ENCODE results near the gene HEXIM1. TPM values are rescaled to one million over a fixed set of nuclear protein-coding genes. Genes with fewer than 3 reads are reported as not detected.
A peak's percentile ranks its signal among the peaks of the same experiment; 100 is the strongest.
"Not testable (repeated sequence)": the region's sequence is repeated elsewhere in the genome, so short reads cannot be mapped to it uniquely, and the experiment has no call there.

The HEXIM1 gene
- total RNA-seq, 1 donor from 2014 or later: 20.3 TPM

DNA sequence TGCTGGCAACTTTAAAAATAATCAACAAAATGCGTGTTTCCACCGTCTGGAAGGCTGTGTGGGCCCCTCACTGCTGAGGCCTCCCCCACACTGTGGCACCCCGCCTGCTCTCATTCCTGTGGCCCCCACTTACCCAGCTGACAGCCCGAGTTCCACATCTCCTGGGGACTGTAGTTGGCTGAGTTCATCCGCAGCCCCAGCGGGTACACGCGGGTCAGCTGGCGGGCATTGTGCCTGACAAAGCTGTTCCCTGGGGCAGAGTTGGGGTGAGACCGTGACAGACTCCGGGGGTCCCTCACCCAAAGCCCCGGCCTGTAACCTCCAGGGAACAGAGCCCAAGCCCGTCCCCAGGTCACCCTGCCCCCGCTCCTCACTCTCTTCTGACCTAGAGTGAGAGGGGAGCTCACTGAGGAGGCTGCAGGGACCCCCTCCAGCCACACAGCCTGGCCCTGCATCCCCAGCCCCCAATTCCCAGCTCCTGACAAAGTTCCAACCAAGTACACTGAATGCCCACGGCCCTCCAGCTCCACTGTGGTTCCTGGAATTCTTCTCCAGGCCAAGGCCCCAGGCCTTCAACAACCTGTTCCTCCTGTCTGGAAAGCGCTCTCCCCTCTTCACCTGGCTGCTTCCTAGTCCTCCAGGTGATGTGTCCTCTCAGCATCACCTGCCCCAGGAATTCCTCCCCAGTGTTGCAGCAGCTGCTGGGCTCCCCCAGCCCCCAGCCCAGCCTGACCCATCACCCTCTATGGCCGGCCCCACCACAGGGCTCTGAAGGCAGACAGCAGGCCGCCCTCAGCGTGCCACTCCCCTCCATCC is 34.0 kb upstream of the HEXIM1 start:
- DNase-seq: no peak

DNA sequence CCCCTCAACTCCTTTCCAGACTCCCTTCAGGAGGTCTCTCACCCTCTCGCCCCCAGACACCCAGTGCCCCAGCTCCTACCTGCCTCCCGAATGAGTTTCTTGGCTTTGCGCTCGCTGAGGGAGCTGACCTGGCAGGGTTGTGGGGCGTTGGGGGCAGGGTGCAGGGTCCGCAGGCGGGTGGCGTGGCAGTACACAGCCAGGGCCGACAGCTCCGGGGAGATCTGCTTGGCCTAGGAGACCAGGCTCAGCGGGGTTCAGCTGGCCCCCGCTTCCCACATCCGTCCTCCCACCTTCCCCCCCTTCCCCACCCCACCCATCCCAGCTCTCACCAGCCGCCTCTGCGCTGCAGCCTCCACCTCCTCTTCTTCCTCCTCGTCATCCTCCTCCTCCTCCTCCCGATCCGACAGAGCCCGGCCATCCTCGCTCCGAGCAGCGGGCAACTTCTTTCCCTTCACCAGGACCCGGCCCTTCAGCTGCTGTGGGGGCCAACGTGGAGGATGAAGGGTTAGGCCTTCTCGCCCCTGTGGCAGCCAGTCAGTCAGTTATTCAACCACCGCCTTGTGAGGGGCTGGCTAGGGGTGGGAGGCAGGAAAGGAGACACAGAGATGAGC is 33.2 kb upstream of the HEXIM1 start:
- no peak for DNase-seq

DNA sequence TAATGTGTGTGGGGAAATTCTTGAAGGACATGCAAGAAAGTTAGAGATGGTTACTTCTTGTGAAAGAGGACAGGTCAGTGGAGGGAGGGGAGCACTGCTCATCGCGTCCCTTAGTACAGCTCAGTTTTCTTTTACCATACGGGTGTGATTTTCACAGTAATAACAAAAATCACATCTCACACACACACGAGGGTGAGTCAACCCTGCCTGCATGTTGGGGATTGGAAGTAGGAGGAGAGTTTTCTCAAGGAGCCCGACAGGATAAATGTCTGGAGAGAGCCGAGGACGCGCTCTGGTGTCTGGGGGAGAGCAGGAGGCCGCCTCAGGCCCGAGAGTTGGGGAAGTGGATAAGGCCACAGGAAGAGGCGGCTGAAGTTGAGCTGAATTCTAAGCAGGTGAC is 32.4 kb upstream of the HEXIM1 start:
- no peak for DNase-seq

DNA sequence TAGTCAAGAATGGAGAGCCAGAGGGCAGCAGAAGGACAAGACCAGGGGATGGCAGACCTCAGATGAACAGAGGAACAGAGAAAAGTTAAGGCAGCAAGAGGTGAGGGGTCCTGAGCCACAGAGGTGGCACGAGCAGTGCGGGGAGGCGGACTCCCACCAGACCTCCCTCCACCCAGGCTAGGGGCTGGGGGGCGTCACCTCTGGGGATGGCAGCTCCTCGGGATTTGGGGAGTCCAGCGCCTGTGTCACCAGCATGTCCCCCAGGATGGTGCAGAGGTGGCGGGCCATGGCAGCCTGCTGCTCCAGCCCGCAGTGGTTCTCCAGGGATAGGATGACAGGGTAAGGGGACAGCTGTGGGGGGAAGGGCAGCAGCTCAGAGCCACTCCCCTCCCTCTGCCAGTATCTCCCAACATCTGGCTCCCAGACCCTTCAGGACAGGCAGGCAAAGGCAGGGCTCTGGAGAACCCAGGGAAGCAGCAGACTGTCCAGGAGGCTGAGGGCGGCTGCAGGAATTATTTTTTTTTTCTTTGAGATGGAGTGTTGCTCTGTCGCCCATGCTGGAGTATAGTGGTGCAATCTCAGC is 31.8 kb upstream of the HEXIM1 start:
- no peak for DNase-seq

DNA sequence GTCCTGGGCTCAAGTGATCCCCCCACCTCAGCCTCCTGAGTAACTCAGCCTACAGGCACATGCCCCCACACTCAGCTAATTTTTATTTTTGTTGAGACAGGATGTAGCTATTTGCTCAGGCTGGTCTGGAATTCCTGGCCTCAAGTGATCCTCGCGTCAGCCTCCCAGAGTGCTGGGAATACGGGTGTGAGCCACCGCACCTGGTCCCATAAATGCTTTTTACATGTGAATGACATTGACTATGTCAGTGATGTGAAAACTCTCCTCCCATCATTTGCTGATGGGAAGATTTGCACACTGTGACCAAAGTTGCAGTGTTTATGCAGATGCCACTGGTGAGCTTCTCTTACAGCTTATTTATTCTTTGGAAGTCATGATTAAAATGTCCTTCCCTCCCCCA is 30.9 kb upstream of the HEXIM1 start:
- no peak for DNase-seq

DNA sequence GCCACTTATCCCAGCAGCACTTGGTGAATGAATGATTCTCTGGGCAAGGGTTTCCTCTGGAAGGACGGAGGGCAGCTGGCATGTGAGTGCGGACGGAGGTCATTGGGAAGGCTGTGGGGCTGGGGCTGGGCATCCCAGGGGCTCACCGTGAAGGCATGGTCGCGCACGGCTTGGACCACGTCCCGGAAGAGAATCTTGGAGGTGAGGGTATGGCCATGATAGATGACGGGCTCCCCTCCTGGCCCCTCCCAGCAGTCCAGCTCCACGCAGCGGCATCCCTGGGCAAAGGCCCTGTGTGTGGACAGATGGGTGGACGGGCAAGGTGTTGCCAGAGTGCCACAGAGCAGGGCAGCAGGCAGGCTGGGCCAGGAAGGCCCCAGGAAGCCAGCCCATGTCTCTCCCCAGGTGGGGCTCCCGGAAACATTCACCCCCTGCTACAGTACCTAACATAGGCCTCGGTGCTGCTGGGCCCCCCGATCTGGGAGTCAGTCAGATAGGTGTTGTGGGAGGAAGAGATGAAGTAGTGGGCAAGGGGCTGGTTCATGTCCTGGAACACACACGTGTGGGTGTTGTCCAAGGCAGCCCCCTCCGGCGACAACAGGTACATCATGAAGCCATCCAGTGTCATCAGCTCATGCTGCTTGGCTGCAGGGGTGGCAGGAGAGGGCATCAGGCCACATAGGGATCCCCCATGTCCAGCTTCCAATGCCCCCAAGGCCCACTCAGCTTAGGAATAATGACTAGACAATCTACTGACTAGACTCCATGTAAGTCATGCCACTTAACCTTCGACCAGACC is 30.2 kb upstream of the HEXIM1 start:
- no peak for DNase-seq

DNA sequence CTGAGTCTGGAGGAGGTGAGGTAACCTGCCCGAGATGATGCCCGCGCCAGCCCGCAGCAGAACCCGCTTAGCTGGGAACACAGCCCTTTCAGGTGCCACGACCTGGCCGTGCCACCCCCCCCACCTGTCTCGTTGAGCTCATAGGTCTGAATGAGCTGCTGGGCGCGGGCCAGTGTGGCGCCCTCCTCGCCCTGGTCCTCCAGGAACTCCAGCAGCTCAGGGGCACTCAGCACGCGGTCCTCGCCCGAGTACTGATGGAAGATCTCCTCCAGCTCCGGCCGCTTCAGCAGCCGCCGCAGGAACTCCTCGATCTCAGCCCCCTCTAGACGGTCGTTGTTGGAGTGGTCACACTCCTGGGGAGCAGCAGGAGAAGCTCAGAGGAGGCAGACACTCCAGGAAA is 29.6 kb upstream of the HEXIM1 start:
- DNase-seq: no peak

DNA sequence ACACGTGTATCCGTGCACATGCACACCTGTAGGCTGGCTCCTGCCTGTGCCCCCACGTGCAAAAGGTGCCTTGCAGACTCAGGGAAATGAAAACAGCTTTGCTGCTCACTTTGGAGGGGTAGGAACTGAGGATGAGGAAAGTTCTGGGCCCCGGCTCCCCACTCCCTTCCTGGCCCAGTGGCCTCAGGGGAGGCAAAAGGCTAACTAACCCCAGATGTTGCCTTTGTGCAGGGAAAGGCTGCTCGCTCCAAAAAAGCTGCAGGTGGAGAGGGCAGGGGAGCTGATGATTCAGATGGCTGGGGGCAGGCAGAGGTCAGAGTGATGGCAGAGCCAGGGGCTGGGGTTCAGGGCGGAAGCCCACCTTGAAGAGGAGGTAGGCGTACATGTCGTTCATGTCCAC is 28.3 kb upstream of the HEXIM1 start:
- no peak for DNase-seq

DNA sequence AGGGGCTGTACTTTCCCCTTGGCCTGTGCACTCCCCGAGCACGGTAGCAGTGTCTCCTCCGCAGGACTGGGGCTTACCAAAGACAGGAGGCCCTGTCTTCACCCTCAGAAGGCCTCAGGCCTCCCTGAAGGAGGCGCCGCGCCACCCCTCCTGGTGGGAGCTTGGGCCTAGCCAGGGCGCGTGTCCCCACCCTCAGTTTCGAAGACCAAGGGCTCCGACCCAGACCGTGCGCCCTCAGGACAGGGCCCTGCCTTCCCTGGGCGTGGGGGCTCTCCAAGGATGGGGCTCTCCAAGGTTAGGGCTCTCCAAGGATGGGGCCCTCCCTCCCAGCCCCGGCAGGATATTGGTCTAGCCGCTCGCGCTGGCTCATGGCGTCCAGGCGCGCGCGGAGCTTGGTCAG is 27.7 kb upstream of the HEXIM1 start:
- no peak for DNase-seq

DNA sequence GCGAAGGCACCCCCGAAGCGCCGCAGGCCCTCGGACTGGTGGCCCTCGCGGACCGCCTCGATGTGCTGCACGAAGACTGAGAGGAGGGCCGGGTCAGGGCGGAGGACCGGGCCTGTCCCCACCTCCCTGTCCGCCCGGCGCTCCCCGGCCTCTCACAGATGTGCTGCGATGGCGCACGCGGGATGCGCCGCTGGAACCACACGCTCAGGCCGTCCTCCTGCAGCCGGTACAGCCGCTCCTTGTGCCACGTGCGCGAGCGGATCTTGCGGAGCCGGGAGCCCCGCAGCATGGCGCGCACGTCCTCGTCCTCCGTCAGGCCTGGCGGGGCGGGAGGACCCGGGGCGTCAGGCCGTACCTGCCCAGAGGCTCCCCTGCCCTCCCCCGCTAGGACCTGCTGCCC is 27.2 kb upstream of the HEXIM1 start:
- no peak for DNase-seq

DNA sequence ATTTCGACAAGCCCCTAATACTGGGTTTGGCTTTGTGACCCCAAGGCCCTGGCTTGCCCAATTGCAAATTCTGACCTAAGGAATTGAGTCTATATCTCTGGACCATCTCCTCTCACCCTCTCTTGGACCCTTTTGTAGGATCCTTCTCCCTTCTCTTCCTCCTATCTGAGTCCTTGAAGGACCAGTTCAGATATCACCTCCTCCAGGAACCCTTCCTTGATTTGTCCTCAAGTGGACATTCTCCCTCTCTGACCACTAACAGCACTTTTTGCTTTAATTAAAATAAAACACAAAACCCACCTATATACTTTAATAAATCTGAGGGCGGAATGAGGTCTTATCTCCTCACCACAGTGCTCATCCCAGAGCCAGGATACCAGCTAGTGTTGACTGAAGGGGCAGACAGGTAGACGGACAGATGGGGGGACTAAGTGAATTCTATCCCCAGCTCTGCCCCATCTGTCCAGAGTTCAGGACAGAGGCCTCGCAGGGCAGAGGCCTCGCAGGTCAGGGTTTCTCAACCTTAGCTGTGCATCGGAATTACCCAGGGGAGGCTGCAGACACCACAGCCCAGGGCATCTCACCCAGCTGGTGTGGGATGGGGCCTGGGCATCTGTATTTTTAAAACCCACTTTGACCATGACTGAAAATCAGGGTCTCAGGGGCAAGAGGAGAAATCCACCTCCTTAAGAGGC is 25.1 kb upstream of the HEXIM1 start:
- DNase-seq: no peak

DNA sequence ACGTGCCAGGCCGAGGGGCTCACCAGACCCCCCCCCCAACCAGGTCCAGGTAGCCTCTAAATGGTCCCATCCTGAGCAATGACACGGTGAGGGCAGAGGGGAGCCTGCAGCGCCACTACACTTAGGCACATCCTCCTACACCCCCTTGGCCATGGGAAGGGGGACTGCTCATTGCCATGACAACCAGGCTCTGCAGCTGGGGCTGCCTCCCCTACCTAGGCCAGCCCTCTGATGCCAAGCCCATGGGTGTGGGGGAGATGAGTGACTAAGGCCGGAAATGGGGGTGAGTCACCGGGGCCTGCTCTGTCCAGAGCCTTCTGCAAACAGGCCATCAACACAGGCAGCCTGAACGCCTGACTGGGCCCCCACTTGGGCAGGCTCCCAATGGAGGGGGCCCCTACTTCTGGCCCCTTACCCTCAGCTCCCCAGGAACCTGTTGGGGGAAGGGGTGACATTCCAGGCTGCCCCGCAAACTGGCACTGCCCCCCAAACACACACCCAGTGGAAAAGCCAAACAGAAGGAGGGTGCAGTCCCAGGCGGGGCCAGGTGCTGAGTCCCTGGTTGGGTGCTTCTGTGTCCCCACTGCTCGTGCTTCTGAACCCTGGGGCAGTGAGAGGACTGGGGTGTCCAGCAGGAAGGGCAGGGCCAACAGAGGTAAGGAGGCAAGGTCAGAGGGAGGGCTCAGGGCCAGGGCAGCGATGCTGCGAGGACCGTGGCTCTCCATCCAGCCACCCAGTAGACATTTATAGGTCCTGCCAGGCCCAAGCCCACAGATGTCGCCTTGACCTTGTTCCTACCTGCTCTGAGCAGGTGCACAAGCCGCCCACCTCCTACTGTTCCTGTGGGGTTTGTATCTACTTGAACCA is 24.1 kb upstream of the HEXIM1 start:
- DNase-seq: no peak

DNA sequence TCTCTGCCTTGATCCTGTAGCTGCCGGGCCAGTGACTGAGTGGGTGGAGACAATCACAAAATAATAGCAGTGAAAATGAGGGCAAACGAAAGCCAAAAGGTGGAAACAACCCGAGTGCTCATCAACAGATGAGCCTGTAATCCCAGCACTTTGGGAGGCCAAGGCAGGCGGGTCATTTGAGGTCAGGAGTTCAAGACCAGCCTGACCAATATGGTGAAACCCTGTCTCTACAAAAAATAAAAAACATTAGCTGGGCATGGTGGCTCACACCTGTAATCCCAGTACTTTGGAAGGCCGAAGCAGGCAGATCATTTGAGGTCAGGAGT is 23.5 kb upstream of the HEXIM1 start:
- not testable (repeated sequence) for DNase-seq

DNA sequence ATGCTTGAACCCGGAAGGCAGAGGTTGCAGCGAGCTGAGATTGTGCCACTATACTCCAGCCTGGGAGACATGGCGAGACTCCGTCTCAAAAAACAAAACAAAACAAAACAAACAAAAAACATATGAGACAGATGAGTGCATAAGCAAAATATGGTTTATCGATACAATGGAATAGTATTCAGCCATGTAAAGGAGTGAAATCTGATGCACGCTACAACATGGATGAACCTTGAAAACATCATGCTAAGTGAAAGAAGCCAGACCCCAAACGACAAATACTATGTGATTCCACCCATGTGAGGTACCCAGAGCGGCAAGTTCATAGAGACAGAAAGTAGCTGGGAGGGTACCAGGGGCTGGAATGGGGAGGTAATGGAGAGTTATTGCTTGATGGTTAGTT is 22.8 kb upstream of the HEXIM1 start:
- no peak for DNase-seq

DNA sequence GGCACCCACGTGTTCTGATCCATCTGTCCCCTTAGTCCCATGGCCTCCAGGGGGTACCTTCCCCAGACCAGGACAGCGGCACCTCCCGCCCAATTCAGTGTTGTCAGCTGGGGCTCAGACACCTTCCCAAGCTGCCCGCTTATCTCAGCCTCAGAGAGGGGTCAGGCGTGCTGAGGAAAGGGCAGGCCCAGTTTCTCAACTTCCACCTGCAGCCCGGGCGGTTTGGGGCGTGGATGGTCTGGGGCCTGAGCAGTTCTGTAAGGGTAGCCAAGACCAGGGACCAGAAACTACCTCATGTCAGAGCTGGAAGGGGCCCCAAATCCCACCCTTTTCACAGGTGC is 21.1 kb upstream of the HEXIM1 start:
- DNase-seq: no peak

DNA sequence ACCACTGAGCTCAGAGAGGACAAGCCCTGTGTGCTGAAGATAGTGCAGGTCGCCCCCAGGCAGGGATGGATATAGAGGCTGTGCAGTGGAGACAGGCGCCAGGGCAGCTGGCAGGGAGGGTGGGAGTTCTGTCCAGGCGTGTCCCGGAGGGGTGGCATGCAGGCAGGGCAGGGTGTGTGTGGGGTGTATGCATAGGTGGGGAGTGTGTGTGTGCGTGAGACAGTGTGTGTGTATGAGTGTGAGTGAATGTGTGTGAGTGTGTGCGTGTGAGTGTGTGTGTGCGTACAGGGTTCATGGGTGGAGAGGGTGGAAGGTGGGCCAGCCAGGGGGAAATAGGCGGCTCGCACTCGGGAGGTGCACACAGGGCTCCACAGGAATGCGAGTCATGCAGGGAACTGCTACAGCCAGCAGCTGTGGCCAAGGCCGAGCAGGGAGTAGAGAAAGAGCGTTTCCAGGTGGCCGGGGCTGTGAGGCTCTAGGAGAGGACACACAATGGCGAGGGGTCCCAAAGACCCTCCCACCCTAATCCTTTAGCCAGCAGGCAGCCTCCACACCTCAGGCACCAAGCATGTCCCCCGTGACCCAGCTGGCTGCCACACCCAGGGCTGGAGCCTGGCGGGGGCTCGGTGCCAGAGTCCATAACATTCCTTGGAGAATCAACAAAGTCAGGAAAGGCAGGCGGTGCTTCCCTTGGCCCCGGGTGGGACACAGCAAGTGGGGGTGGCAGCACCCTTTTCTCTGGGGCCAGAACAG is 20.6 kb upstream of the HEXIM1 start:
- peak; percentile 64 for DNase-seq

DNA sequence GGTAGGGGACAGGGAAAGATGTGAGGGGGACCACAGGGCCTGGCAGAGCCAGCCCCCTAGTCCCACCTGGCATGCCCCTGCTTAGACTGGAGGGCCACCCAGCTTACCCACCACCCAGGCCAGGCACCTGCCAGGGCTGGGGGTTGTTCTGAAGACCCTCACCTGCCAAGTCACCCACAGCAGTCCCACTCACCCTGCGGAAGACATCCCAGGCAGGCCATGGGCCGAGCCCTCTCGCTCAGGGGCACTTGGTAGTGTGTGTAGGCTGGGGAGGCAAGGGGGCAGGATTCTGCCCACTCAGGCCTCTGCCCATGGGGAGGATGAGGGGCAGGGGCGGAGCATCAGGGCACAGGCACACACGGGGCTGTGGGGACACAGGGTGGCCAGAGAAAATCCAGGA is 19.9 kb upstream of the HEXIM1 start:
- DNase-seq: no peak

DNA sequence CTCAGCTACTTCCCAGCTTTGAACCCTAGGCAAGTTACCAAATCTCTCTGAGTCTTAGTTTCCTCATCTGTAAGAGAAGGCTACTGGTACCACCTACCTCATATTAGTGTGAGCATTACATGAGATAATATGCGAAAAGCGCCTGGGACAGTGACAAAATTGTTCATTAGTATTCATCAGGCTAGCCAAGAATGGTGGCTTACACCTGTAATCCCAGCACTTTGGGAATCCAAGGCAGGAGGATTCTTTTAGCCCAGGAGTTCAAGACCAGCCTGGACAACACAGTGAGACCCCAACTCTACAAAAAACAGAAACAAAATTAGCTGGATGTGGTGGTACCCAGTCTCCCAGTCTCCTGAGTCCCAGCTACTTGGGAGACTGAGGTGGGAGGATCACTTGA is 19.3 kb upstream of the HEXIM1 start:
- no peak for DNase-seq

DNA sequence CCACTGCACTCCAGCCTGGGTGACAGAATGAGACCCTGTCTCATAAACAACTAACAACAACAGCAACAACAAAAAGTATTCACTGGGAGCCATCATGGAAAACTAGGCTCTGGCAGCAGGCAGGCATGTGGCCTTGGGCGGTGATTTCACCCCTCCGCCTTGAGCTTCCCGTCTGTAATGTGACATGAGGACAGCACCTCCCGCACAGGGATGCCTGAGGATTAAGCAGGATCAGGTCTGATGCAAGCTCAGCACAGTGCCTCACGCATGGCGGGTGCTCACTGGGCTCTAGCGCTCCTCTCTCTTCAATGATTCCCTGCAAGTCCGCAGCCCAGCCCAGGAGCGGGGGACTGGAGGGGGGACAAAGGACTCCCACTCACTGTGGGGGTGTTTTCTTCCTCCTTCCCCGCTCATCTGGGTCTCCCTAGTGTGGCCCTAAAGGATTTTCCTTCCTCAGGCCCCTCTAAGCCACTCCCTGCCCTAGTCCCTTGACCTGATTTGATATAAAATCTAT is 18.8 kb upstream of the HEXIM1 start:
- DNase-seq: peak; percentile 76

DNA sequence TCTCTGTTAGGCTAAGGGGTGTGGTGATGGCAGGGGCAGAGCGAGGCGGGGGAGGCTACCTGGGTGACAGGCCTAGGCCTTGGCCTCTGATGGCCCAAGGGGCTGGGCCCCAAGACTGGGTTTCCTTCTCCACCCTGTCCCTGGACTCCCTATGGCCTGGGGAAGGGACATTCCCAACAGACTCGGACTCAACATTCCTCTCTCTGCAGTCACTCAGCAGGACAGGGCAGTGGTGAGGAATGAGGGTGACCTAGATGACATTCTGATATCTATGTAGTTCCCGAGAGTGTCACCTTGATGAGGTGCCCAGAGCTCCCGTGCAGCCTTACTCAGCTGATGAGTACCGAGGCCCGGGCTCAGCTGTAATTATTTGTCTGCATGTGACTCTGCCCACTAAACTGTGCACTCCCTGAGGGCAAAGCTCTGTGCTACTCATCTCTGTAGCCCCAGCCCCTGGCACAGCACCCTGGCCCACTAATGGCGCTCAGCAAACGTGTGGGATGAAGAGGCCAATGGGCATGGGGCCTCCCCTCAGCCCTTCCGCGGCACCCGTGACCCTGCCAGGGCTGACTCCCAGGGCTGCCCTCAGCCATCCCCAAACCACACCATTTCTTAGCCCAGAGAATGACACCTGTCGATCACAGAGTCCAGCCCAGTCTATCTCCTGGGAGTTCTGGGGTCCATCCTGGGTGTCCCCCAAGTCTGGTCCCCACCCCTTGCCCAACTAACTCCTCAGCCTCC is 18.2 kb upstream of the HEXIM1 start:
- DNase-seq: no peak

All from tongue (tissue), 2 donors.